Stimulated activated CD4-positive, alpha-beta T cell treated with anti-CD3 and anti-CD28 coated beads, Interleukin-4, amount 100 ng/mL, for 4 hours (primary cell): ENCODE measurements around the gene TMEM192.
"Not testable (repeated sequence)": the region's sequence is repeated elsewhere in the genome, so short reads cannot be mapped to it uniquely, and the experiment has no call there.

Source experiments
- DNase-seq, 2 experiments: peaks; one replicate each; pipeline ENCODE4 v3.0.0-alpha.2; 2020

TMEM192 gene

GRCh38 chr4:165112368-165113121, at the start of gene TMEM192:
TSS of gene TMEM192 (minus strand) at chr4:165112860. CDS start at chr4:165112773, 87 bp downstream.
- peak; percentile 86 to 90 for DNase-seq

- no peak for DNase-seq
These were observed 46.1 kb upstream of the TMEM192 start for GRCh38 chr4:165158762-165159161.

DNA sequence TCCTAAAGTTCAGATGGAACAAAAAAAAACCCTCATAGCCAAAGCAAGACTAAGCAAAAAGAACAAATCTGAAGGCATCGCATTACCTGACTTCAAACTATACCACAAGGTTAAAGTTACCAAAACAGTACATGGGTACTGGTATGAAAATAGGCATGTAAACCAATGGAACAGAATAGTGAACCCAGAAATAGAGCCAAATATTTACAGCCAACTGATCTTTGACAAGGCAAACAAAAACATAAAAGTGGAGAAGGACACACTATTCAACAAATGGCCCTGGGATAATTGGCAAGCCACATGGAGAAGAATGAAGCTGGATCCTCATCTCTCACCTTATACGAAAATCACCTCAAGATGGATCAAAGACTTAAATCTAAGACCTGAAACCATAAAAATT, 44.2 kb upstream of the TMEM192 start:
- DNase-seq: no peak

DNA sequence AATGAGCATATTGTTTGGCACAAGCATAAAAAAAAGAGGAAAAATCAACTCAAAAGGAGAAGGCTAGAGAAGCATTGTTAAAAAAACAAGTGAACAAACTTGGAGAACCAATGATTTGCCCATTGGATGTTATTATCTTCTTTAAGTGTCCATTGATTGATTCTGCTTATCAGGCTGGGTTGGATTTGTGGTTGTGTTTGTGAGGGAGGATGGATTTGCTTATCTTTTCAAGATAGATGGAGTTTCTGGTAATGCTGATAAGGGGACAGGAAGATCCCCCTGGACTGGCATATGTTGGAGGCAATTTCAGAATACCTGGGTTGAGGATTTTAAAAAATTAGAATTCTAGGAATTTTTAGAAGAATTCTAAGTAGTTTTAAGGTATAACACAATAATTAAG, 41.8 kb upstream of the TMEM192 start:
- DNase-seq: no peak

- no peak for DNase-seq
These were observed 39.9 kb upstream of the TMEM192 start for GRCh38 chr4:165152527-165152926.

DNA sequence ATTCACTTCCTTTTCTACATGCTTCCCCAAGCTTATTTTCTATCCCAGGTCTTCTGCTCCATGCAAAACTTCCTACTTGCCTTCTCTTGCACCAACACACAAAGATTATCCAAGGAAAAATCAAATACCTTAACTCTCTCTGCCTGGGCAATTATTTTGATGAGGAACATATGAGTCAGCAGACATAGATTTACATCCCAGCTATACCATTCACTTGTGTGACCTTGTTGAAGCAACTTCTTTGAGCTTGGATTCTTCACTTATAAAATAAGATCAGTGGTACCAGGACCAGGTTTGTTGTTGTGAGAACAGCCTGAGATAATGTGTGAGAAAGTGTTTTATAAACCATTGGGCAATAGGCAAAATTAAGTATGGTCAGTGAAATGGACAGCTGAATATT, 39.1 kb upstream of the TMEM192 start:
- no peak for DNase-seq

- no peak for DNase-seq
These were observed 37.9 kb upstream of the TMEM192 start for GRCh38 chr4:165150545-165150944.

- no peak for DNase-seq
These were observed 26.2 kb upstream of the TMEM192 start for GRCh38 chr4:165138843-165139242.

DNA sequence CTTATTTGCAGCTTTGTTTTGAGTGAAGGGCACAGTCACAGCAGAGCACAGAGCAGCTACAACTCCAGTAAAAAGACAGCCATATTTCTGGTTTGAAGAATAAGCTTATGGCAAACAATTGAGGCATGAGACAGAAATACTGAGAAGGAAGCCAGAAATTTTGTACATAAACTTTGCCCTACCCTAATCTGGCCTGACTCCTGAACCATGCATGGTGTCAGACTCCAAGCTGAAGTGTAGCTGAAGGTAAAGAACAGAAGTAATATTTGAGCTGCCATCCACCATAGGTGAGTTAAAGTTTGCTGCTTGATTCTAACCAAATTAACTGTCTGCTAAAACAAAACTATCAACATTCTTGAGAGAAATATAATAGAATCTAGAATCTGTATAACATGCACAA, 24.5 kb upstream of the TMEM192 start:
- no peak for DNase-seq

GRCh38 chr4:165136529-165136928, 23.9 kb upstream of the TMEM192 start:
- DNase-seq: no peak

DNA sequence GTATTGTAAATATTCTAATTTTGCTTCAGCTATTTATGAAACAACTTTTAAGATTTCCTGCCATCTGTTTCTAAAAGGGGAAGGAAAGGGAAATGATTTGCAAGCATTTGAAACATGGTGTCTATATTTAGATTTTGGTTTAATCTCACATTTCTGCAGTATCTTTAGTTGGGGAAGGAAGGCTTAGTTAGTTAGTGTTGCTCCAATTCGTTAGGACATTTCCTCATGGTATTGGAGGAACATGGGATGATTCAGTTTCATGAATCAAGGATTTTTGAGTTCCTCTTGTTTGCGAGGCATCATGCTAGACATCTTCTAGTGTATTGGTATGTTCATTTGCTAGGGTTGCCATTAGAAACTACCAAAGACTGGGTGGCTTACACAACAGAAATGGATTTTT, 20.5 kb upstream of the TMEM192 start:
- DNase-seq: no peak

DNA sequence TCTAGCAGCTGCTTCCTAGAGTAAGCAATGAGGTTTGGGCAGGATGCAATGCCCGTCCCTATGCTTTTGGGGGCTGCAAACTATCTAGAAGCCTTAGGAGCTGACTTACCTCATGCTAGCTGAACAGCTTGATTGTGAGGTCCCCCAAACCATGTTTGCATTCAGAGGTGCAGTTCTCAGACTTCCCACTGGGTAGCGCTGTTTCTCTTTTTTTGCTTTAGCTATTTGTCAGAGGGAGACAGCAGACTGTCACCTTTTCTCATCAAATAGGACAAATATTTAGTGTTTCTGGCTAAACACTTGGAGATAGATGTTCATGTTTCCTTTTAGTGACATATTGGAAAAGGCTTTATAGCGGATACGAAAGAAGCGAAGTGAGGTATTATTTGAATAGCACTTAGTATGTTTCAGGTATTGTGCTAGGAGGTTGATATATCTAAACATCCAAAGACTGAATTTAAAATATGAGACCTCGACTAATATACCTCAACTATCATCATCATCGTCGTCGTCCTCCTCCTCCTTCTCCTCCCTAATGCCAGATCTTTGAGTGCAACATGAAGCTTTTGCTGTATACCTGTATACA, 18.7 kb upstream of the TMEM192 start:
- DNase-seq: peak; percentile 67 to 71

GRCh38 chr4:165129924-165130323, 17.3 kb upstream of the TMEM192 start:
- no peak for DNase-seq

GRCh38 chr4:165125869-165126499, 13.3 kb upstream of the TMEM192 start:
- DNase-seq: not testable (repeated sequence)

GRCh38 chr4:165124488-165124887, 11.8 kb upstream of the TMEM192 start:
- no peak for DNase-seq

- no peak for DNase-seq
These were observed 5.7 kb upstream of the TMEM192 start for GRCh38 chr4:165118256-165118909.

GRCh38 chr4:165115301-165115700, 2.6 kb upstream of the TMEM192 start:
- no peak for DNase-seq

DNA sequence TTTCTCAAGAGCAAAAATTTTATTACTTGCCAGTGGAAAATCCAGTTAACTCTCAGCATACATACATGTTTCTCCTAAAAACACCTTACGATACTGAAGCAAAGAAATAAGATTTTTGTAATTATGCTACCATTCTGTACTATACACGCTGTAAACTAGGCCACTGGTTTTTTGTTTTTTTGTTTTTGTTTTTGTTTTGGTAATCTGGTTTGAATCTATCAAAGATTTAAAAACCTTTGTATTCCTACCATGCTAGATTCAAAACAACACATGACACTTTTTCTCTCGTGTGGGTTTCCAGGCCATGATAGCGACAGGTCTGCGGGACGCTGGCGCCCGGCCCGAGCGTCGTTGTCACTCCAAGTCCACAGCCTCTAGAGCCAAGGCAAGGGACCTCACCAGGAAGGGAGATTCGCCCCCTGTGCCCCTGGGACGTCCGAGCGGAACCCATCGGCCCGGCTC, 723 bp downstream of the TMEM192 start:
- DNase-seq: no peak

GRCh38 chr4:165106518-165106917, 6.1 kb downstream of the TMEM192 start:
- DNase-seq: no peak

DNA sequence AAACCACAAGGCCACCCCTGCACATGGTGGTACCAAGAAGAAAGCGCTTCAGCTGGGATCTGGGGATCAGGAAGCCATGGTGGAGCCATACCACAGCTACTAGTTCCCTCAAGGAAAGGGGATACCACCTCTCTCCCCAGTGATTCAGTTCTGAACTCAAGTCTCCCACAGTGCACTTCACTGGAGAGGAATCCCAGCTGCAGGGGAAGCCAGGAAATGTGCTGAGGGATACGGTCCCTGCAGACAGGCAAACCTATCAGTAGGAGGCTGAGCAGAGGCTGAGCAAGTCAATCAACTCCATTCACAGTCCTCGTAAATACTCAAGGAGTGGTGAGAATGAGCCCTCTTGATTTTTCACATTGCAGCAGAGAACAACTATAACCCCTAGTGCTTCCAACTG, 11.0 kb downstream of the TMEM192 start:
- DNase-seq: no peak

- DNase-seq: no peak
These were observed 15.9 kb downstream of the TMEM192 start for GRCh38 chr4:165096776-165097175.

GRCh38 chr4:165095291-165095690, 17.4 kb downstream of the TMEM192 start:
- no peak for DNase-seq

- no peak for DNase-seq
These were observed 17.8 kb downstream of the TMEM192 start for GRCh38 chr4:165094873-165095272.

DNA sequence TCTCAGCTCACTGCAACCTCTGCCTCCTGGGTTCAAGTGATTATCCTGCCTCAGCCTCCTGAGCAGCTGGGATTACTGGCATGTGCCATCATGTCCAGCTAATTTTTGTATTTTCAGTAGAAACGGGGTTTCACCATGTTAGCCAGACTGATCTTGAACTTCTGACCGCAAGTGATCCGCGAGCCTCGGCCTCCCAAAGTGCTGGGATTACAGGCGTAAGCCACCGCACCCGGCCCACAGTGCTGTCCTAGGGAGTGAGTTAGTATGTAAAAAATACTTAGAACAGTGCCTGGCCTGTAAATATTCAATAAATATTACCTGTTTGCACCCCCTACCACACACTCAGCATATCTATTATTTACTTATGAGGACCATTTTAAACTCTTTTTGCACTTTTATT, 20.5 kb downstream of the TMEM192 start:
- not testable (repeated sequence) for DNase-seq
